ENCODE data around the gene ADAMTS12.

The ADAMTS12 gene

GRCh38 chr5:33800241-33800950, 91.4 kb downstream of the ADAMTS12 start:
- DNase-seq = no peak

- no peak for DNase-seq
Measured at GRCh38 chr5:33795496-33795895, 96.3 kb downstream of the ADAMTS12 start.

- peak; percentile 71 for DNase-seq
Measured at GRCh38 chr5:33794550-33795181, 97.1 kb downstream of the ADAMTS12 start.

GRCh38 chr5:33793836-33794549, 97.8 kb downstream of the ADAMTS12 start:
- peak; percentile 78 for DNase-seq

DNA sequence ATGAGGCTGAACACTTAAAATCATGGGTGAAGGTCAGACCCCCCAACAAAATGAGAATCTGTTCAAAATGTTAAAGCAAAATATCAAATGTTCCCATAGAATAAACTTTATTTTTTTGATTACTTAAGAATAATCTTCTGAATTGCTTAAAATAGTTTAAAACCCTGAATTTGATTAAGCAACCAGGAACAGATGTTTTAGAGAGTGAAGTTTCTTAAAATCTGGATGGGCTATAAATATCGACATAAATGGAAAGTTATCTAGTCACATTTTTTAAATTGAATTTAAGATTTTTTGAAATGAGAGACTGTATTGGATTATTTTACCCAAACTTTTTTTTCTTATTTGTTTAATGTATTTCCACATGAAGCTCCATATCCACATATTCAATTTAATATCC, 98.5 kb downstream of the ADAMTS12 start:
- DNase-seq = no peak

- DNase-seq = no peak
Measured at GRCh38 chr5:33792559-33792958, 99.2 kb downstream of the ADAMTS12 start.

DNA sequence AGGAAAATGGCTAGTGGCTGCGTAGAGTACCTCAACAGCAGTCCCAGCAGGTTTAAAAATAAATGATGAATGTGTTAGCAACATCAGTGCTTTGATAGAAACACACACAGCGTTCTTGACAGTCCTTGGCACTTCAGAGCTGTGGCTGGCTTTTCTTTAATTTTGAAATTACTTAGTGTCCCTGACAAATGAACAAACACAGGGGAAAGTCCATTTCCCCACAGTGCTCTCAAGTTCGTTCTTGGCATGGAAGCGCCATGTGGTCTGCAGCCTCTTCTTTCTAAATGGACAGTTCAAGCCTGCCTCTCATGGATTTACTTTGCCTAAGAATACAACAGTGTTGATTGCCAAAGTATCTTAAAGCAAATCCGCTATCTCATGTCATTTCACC, 102.2 kb downstream of the ADAMTS12 start:
- no peak for DNase-seq

DNA sequence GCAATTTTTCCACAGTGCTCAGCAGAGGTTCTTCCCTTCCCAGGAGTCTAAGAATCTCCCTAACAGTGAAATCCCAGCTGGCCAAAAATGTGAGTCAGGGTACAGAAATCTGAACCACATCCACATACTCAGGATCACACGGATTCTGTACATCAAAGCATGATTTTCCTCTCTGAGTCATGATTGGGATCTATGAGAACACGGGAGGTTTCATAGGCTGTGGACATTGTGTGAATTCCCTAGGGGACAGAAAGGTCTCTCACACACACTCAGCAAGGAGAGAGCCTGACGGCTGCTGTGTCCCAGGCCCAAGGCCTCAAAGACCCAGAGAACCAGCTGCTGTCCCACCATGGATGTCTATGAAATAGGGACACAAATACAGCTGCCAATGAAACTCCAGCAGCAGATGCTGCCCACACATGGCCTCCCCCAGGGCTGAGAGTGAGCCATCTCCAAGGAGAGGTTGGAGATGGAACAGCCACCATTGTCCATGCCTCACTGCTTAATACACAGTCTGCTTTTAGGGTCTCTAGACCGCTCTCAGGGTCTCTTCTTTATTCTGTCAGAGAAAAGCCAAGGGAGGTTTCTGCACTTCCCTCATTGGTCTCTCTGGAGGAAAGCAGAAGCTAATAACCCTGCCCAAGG, 102.7 kb downstream of the ADAMTS12 start:
- peak; percentile 99 for DNase-seq

DNA sequence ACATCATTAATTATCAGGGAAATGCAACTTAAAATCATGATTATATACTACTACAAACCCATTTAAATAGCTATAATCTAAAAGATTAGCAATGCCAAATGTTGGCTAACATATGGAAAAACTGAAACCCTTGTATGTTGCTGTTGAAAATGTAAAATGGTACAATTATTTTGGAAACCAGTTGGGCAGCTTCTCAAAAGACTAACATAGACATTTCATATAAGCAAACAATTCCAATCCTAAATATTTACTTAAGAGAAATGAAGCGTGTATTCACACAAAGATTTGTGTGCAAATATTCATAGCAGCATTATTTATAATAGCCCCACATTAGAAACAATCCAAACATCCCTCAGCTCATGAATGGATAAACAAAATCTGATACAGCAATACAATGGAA, 106.2 kb downstream of the ADAMTS12 start:
- no peak for DNase-seq

DNA sequence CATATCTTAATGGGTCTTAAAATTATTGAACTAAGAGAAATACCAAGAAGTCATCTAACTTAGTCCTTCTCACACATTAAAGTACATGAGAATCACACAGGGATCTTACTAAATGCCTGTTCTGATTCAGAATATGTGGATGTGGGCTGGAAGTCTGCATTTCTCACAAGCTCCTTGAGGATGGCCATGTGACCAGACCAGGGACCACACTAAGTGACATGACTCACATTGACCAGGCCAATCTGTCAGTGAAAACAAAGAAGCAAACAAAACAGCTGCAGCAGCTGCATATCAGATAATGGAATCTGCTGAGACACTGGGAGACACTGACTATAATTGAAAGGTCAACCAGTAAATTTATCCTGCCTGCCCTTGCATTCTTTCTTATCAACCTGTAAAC, 110.5 kb downstream of the ADAMTS12 start:
- peak; percentile 50 for DNase-seq

- no peak for DNase-seq
Measured at GRCh38 chr5:33776151-33776660, 115.6 kb downstream of the ADAMTS12 start.

- DNase-seq = no peak
Measured at GRCh38 chr5:33774341-33774740, 117.4 kb downstream of the ADAMTS12 start.

DNA sequence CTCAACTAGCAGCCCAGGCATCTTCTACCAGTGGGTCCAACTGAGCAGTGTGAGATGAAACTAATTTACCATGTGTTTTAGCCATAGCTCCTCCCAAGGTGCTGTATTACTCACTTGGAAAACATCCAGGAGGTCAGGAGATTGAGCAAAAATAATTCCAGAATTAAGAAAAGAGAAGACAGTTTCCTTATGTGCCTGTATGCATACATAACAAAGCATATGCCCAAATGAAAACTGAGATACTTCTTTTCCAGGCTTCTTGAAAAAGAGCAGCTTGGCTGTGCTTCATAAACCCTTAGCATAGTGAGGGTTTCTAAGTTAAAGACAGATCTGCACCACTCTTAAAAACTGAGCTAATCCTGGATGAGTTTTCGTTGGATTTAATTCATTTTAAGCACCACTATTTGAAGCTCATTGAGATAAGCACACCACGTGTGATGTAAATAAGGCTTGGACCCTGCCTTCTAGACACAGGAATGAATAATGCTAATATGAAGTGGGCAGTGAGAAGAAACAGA, 119.4 kb downstream of the ADAMTS12 start:
- peak; percentile 80 for DNase-seq

DNA sequence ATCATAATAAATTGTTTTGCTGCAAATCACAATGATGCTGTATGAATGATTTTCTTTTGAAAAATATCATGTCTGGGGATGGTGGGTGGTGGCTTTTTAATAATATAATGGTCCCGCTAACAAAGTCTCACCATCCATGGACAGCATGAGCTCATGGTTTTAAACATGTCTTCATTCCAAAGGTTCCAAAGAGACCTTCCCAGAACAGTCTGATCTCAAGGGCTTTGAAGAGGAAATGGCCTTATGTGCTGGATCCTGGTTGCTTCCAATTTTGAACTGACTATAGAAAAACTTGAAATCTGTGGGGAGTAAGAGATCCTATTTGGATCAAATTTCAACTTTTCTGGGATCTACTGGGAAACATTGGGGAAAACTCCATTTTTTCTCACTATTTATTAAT, 121.8 kb downstream of the ADAMTS12 start:
- DNase-seq = no peak

DNA sequence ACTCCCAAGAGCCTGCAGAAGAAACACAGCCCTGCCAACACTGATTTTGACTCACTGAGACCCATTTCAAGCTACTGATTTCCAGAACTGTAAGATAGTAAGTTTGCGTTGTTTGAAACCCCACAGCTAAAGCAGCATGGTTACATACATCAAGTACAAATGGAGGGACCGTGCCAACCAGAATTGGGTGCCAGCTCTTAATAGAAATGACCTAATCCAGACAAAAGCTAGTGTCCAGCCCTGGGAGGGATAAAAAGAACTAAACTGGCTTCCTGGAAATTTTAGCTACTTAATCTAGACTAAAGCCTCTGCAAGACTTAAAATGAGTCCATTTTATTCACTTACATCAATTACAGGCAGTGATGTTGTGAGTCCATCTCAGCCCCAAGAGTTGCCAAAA, 122.6 kb downstream of the ADAMTS12 start:
- DNase-seq = no peak

DNA sequence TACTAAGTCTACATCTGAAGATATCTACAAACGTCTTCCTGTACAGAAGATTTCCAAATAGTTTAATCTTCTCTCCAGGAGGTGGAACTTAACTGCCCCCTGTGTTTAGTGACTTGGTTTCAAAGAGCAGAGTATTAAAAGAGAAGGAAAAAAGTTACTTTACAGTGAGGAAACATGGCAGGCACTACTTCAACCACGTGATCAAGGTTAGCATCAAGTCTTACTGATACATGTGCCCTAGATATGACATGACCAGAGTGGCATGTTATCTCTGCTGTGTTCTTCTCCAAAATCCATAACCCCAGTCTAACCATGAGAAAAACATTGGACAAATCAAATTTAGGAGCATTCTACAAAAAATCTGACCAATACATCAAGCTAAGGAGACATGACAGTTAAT, 125.8 kb downstream of the ADAMTS12 start:
- no peak for DNase-seq

DNA sequence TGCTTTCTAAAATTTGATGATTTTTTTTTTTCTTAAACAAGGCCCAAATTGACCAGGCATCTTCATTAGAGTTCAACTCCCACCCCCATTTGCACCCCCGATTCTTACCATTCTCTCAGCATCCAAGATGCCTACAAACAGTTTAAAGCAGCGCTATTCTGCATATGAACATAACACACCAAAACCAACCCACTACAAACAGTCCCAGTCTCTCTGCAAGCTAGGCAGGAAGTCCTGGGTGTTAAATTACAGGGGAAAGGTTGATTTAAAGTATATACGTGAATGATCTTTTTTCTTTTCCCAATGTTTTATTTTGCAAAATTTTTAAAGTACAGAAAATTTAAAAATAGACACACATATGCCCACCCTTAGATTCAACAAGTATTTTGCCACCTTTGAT, 127.0 kb downstream of the ADAMTS12 start:
- no peak for DNase-seq

GRCh38 chr5:33763435-33763834, 128.4 kb downstream of the ADAMTS12 start:
- no peak for DNase-seq

DNA sequence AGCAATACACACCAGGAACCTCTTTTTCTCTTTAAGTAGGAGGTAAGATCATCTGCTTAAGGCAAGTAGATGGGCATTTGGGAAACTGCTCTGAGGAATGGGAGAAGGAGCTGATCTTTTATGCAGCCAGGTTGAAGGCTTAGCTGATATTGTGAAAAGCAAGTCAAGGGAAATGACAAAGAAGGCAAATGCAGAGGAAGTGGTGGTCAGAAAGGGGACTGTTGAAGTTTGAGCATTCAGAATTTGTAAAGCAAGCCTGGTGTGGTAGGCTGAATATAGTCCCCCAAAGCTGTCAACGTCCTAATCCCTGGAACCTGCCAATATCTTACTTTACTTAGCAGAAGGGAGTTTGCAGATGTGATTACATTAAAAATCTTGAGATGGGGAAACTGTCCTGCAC, 128.9 kb downstream of the ADAMTS12 start:
- no peak for DNase-seq

DNA sequence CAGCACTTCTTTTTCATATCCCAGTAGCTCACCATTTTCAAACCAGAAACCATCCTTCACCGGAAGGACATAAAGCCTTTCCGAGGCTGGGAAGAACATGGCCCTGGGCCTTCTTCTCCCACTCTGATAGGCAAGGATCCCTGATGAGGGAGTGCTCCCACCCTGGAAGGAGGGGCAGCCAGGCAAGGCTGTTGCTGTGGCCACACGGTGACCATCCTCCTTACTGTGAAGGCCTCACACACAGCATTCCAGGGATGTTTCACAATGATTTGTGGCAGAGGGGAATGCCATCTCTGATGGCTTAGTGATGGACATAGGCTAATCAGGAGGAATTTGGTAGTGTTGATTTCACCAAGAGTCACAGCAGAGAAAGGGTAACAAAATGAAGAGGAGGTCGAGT, 130.7 kb downstream of the ADAMTS12 start:
- peak; percentile 65 for DNase-seq

DNA sequence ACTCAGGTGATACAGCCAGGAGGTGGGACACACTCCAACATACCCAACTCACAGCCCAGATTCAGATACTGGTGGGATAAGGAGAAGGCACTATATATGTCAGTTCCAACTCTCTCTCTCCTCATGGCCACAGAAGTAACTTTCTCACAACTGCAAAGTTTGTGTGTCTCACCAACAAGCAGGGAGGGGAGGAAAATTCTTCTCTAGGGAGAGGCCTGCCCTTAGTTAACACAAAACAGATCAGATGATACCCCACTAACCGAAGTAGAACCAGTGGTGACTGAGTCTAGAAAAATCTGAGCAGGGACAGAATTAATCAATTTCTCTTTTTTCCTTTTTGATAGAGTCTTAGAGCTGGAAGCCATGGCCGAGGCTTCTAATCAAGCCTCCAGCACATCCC, 133.1 kb downstream of the ADAMTS12 start:
- no peak for DNase-seq

GRCh38 chr5:33756491-33756890, 135.3 kb downstream of the ADAMTS12 start:
- no peak for DNase-seq

DNA sequence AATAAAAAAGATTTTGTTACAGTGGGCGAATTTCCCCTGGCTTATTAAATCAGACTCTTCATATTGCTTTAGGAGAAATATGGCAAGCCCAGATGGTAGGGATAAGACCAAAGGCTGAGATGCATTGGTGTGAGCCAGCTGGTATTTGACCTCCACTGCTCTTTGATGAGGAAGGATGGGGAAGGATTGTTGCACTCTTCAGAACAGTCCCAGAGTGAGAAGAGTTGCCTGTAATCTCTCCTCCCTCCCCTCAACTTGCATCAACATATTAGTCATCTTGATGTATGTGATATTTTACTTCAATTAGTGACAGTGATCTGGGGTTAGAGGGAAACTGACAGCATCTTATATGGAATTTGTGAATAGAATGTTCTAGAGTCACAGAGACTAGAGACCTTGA, 136.6 kb downstream of the ADAMTS12 start:
- peak; percentile 40 for DNase-seq
